K562 (cell line): ENCODE results near the gene ARMH1. TPM values are rescaled to one million over a fixed set of nuclear protein-coding genes. Genes with fewer than 3 reads are reported as not detected.

Source experiments
- ATAC-seq: fragments of 200-7000 bp; cut with Tn5 transposase; 3 replicates; pipeline ENCODE4 v1.9.1; 2020; ENCODE audit warnings: moderate library complexity
- BruUV-seq: library from RNA; stranded (reverse); fragments of 400-500 nt; replicated peaks from 2 replicates; lab custom pipeline; 2021; lab: Mats Ljungman, UMichigan
- CTCF ChIA-PET: fragments of 300-600 bp; formaldehyde crosslinking; extraction: SDS; loops from one replicate; lab custom pipeline; 2021; ENCODE audit warnings: low intra/inter-chr PET ratio; lab: Yijun Ruan, JAX
- POLR2A ChIA-PET: fragments of 300-600, 350-650 bp; sonication (Branson Sonifier 250); formaldehyde crosslinking; extraction: SDS; loops from one replicate; lab custom pipeline; 2021; ENCODE audit warnings: antibody characterized with exemption, inconsistent platforms; lab: Yijun Ruan, JAX
- DNase-seq, 4 experiments: peaks; one replicate each; pipeline versions ENCODE4 v3.0.0 to v3.0.0-alpha.2; 2011 to 2018; ENCODE audit warnings: low spot score in 3 of 4, mixed read lengths in 3 of 4; ENCODE audit errors: extremely low read depth in 1 of 4
- FAIRE-seq: peaks from 2 replicates; lab custom pipeline; 2011; peaks lifted over from hg19 to GRCh38; lab: Jason Lieb, UNC
- H2AFZ ChIP-seq: 2 replicates; pipeline ENCODE4 v1.6.0; 2011; ENCODE audit warnings: low read depth, low read length, control low read depth, inconsistent platforms
- H3K27ac ChIP-seq: fragments of 200-600 bp; 3 replicates; pipeline ENCODE4 v1.8.0; 2011; ENCODE audit warnings: low read depth, mild to moderate bottlenecking, control low read depth, inconsistent platforms, low read length, moderate library complexity, mixed read lengths; ENCODE audit errors: extremely low read depth
- H3K27me3 ChIP-seq, 2 experiments: fragments of 300-600 bp in 1 of 2; 2 replicates in 1 of 2; 3 replicates in 1 of 2; pipeline versions ENCODE4 v1.6.0 to v1.8.0; 2011; ENCODE audit warnings: inconsistent platforms in 2 of 2, low read length in 2 of 2, mild to moderate bottlenecking in 1 of 2, mixed read lengths in 1 of 2, moderate library complexity in 1 of 2; ENCODE audit not compliant: control insufficient read depth in 2 of 2, insufficient read depth in 2 of 2
- H3K36me3 ChIP-seq: fragments of 300-600 bp; 3 replicates; pipeline ENCODE4 v1.8.0; 2011; ENCODE audit warnings: mild to moderate bottlenecking, low read length, inconsistent platforms; ENCODE audit not compliant: control insufficient read depth, insufficient read depth
- H3K4me1 ChIP-seq, 2 experiments: fragments of 200-600 bp in 1 of 2; replicated peaks in 1 of 2; 2 replicates in 1 of 2; 3 replicates in 1 of 2; pipeline versions ENCODE4 v1.5.1 to v1.8.0; 2011; ENCODE audit warnings: inconsistent platforms in 2 of 2, low read length in 2 of 2, mild to moderate bottlenecking in 1 of 2, mixed read lengths in 1 of 2, moderate library complexity in 1 of 2; ENCODE audit not compliant: control insufficient read depth in 2 of 2, insufficient read depth in 2 of 2
- H3K4me2 ChIP-seq: 2 replicates; pipeline ENCODE4 v1.6.1; 2011; ENCODE audit warnings: low read length, control low read depth, inconsistent platforms, mixed read lengths; ENCODE audit not compliant: insufficient read depth
- H3K4me3 ChIP-seq: fragments of 200-600 bp; sonication (generic), shearing (Covaris generic); 2 replicates; pipeline ENCODE4 v1.5.1; 2016; ENCODE audit warnings: control low read depth, inconsistent platforms
- H3K79me2 ChIP-seq: fragments of 200-600 bp; 3 replicates; pipeline ENCODE4 v1.8.0; 2011; ENCODE audit warnings: low read length, inconsistent platforms; ENCODE audit not compliant: control insufficient read depth, insufficient read depth
- H3K9ac ChIP-seq, 2 experiments: 2 replicates each; pipeline versions ENCODE4 v1.6.0 to v1.6.1; 2011; ENCODE audit warnings: low read depth in 2 of 2, low read length in 2 of 2, control low read depth in 1 of 2, inconsistent platforms in 1 of 2, mild to moderate bottlenecking in 1 of 2, mixed read lengths in 1 of 2; ENCODE audit not compliant: insufficient read depth in 1 of 2
- H3K9me1 ChIP-seq: one replicate; pipeline ENCODE4 v1.6.0; 2011; ENCODE audit warnings: inconsistent platforms, mild to moderate bottlenecking, low read length, moderate library complexity; ENCODE audit not compliant: control insufficient read depth, insufficient read depth
- H3K9me3 ChIP-seq: replicated peaks from 2 replicates; pipeline ENCODE4 v1.5.1; 2011; ENCODE audit warnings: low read depth, low read length, inconsistent platforms; ENCODE audit not compliant: control insufficient read depth, insufficient read depth
- H4K20me1 ChIP-seq: replicated peaks from 2 replicates; pipeline ENCODE4 v1.6.1; 2011; ENCODE audit warnings: low read length, inconsistent platforms, mixed read lengths; ENCODE audit not compliant: control insufficient read depth, insufficient read depth
- CTCF ChIP-seq, 3 experiments: IDR thresholded peaks in 2 of 3; conservative IDR thresholded peaks in 1 of 3; 2 replicates each; pipeline ENCODE4 v1.5.1; 2011 to 2012; ENCODE audit warnings: low read length in 3 of 3, mild to moderate bottlenecking in 3 of 3, control low read depth in 2 of 3, improper control_type of control experiment in 1 of 3, inconsistent platforms in 1 of 3, low read depth in 1 of 3, mixed read lengths in 1 of 3, moderate library complexity in 1 of 3; ENCODE audit not compliant: insufficient read depth in 2 of 3
- ZBTB9 ChIP-seq: fragments of 450-650 bp; formaldehyde crosslinking; IDR thresholded peaks from 2 replicates; pipeline ENCODE4 v1.4.0; 2020; ENCODE audit warnings: mild to moderate bottlenecking, moderate library complexity
- ZKSCAN1 ChIP-seq: fragments of 150-350 bp; IDR thresholded peaks from 2 replicates; pipeline ENCODE4 v1.6.1; 2016; ENCODE audit warnings: low read depth, low read length
- ZNF282 ChIP-seq: sonication (generic); formaldehyde crosslinking; IDR thresholded peaks from 2 replicates; pipeline ENCODE4 v1.8.1; 2023; ENCODE audit warnings: missing genetic modification reagents
- WGBS: fragments of 100-300 bp; shearing (Covaris generic); methylation state at CpG from one replicate; pipeline ENCODE4 v1.1.6; 2016; ENCODE audit warnings: low coverage, mixed read lengths; ENCODE audit not compliant: insufficient coverage; ENCODE audit errors: missing lambda C conversion rate; 5-methylcytosine and 5-hydroxymethylcytosine counted together
- in situ Hi-C: fragments of 300-500 bp; cut with MboI; formaldehyde crosslinking; loops from 4 replicates; pipeline ENCODE4 v1.15.0; 2018; ENCODE audit warnings: inconsistent platforms, mixed read lengths
- intact Hi-C: fragments of 100-400 bp; cut with micrococcal nuclease; formaldehyde crosslinking; loops from 2 replicates; pipeline ENCODE4 v1.14.2; 2022
- polyA plus RNA-seq, 8 experiments: library from polyadenylated mRNA; depleted of rRNA in 4 of 8; stranded (reverse) in 5 of 8; unstranded in 3 of 8; fragments of >200 nt; fragmentation: Nextera tagmentation in 2 of 8; fragmentation: Illumina TruSeq in 1 of 8; extraction: Ambion mirVana in 2 of 8; extraction: Trizol in 1 of 8; gene quantifications; 2 replicates each; pipeline versions ENCODE4 v1.2.1 to v1.2.3, GENCODE V29; 2011 to 2014; ENCODE audit warnings: inconsistent platforms in 1 of 8, missing spikeins in 1 of 8
- total RNA-seq, 7 experiments: library from RNA; depleted of rRNA in 6 of 7; stranded (reverse); fragments of >200 nt in 6 of 7; fragmentation: Illumina TruSeq in 2 of 7; extraction: Trizol in 2 of 7; gene quantifications; 2 replicates each; pipeline versions ENCODE4 v1.2.1 to v1.2.3, GENCODE V29; 2011 to 2021; ENCODE audit warnings: low replicate concordance in 1 of 7

ARMH1 gene
- total and polyA plus RNA-seq, 9 of the 15 experiments (the other 6 are each of a cell fraction or from before 2014, with no cell fraction given) = 0.41 TPM; not detected in 8

DNA sequence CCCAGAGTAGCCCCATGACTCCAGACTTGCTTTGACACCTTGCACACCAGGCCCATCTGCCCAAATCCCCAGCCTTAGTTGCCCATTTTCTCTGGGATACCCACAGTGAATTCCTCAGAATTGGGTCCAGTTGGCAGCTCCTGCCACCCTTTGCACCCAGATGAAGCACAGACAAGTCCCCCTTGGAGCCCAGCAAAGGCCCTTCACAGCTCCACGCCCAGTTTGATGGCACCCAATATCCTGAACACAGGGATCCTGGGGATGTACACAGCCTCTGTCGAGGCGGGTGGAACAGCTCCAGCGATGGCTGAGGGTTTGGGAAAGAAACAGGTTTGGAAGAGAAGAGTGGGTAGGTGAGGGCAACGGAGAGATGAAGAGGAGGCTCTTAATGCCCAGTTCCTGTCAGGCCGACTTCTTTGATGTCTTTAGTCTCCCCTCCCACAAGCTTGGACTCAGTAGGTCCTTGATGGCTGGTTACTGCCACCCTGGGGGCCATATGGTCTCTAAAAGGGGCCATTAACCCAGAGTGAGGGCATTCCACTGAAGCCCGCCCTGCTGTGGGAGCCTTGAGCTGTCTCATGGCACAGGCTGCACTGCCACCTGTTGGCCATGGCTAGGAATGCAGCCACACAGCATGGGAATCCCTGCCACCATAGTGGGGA is 21.9 kb upstream of the ARMH1 start (continued):
- TF ChIP-seq ZNF282 (CRISPR knock-in tag) = no peak
- TF ChIP-seq ZKSCAN1 = peak; percentile 51; the same call in 1 of the 2 replicates

DNA sequence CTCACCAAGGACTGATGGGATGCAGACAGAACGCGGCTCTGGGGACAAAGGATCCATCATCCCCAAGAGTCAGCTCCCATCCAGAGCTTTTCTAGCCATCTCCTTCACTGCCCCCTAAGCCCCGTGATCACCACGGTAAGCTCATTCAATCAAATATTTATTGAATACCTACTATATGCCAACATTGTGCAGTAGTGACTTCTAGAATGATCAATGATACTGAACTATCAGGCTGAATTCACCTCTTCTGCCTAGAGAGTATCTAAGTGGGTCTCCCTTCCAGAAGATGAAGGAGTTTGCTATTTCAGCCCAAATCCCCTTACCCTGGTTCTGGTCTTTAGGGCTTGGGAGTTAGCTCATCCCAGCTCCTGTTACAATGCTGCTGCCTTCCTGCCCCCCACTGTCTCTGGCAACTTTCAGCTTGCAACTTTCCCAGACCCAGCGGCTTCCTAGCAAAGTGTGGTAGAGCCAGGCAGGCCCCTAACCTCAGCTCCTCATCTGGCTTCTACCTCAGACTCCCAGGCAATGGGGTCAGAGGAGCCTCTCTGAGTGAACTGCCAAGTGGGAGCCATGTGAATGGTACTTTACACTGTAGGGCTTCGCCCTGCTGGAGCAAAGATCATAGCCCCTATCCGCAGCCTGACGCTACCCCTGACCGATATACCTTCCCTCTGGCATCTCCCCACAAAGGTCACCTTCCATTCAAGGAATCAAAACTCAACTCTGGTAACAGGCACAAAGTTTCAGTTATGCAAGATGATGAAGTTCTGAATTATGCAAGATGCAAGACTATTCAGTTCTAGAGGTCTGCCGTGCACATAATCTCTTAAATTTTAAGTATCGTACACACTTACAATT is 21.2 kb upstream of the ARMH1 start:
- Histone ChIP-seq H3K9me3 (no peaks in the 10 kb centered on the region), H3K27ac (no peak overlapping the region), H3K27me3 (peaks cover 0 to 3% of the 10 kb centered on the region in 2 experiments; a peak in 1 of 5 replicates), H2AFZ (no peak overlapping the region), H3K9ac (no peak overlapping the region), H3K4me1 (peaks cover 0 to 17% of the 10 kb centered on the region in 2 experiments; a peak in 2 of 5 replicates), H3K4me2 (no peak overlapping the region), H3K36me3 (peaks cover 32% of the 10 kb centered on the region; the same call in 2 of the 3 replicates), H3K79me2 (no peaks in the 10 kb centered on the region), H4K20me1 (peaks cover 10% of the 10 kb centered on the region), H3K4me3 (no peak overlapping the region), H3K9me1 (no peaks in the 10 kb centered on the region)
- in situ Hi-C loops (loop anchor here (5.0 kb wide), 2 partner anchors 46 to 281 kb away; no protein-coding TSS in a partner anchor), intact Hi-C loops (loop anchor here (1.0 to 10.0 kb wide), 6 partner anchors 24 to 561 kb away; partner anchors contain the start of gene DMAP1)
- WGBS = 12% methylated on average over 11 of the region's 11 CpGs
- DNase-seq (no peak), ATAC-seq (no peak), FAIRE-seq (no peak)
- BruUV-seq = no TSS peak
- ChIA-PET POLR2A (interaction anchor here (0.7 to 17.6 kb wide), 12 partner anchors 16 to 419 kb away, joined by 3 to 328 read pairs (median 4); no protein-coding TSS in a partner anchor), CTCF (interaction anchor here (0.6 to 4.3 kb wide), 6 partner anchors 43 to 890 kb away, joined by 3 to 62 read pairs (median 7); no protein-coding TSS in a partner anchor)
- no peak for TF ChIP-seq ZBTB9 (CRISPR knock-in tag)
- peak in 1 of 3 experiments; percentile 6; a peak in 1 of 6 replicates for TF ChIP-seq CTCF (IDR thresholded peaks at IDR 0.05 in 2 of 3, conservative IDR thresholded peaks at IDR 0.05 in 1 of 3; ENCODE audit: insufficient read depth in 2 of 3, low read depth in 1 of 3, low read length in 3 of 3)
